NCI-H526 (cell line): ENCODE measurements around the gene AP1G2.

Experiments used
- DNase-seq, 2 experiments: peaks; one replicate each; lab custom pipeline; 2025; lab: John Stamatoyannopoulos, UW

The AP1G2 gene, protein sequence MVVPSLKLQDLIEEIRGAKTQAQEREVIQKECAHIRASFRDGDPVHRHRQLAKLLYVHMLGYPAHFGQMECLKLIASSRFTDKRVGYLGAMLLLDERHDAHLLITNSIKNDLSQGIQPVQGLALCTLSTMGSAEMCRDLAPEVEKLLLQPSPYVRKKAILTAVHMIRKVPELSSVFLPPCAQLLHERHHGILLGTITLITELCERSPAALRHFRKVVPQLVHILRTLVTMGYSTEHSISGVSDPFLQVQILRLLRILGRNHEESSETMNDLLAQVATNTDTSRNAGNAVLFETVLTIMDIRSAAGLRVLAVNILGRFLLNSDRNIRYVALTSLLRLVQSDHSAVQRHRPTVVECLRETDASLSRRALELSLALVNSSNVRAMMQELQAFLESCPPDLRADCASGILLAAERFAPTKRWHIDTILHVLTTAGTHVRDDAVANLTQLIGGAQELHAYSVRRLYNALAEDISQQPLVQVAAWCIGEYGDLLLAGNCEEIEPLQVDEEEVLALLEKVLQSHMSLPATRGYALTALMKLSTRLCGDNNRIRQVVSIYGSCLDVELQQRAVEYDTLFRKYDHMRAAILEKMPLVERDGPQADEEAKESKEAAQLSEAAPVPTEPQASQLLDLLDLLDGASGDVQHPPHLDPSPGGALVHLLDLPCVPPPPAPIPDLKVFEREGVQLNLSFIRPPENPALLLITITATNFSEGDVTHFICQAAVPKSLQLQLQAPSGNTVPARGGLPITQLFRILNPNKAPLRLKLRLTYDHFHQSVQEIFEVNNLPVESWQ

DNA sequence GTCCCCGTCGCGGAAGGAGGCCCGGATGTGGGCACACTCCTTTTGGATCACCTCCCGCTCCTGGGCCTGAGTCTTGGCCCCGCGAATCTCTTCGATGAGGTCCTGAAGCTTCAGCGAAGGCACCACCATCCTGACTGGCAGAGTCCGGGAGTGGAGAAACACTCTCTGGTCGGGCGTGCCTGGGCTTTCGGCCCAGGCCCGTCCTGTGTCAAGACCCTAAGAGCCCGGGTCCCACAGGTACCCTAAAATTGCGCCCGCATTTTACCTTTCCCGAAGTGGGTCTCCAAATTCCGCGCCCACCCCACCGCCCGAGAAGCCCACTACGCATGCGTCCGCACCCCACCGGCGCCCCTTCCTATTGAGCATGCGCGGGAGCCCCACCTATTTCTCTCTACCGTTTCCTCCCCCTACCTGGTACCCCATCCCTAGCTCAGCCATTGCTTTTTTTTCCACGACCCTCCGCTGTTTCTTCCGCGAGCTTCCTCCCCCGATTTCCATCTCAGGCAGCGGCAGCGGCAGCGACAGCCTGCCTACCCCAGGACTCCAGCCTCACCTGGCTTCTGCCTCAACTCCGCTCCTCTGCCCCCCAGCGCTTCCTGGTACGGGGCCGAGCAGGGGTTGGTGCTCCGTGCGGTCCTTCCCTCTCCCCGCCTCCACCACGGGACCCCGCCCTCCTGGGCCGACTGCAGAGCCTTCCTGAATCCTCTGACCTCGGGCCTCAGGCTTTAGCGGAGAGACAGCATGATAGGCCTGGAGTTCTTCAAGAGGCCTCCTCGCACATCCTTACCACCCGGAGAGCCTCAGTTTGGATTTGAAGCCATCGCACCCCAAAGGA, at the start of gene AP1G2:
TSS of gene AP1G2 (minus strand) at position 606 of the 835 bp plus-strand sequence. CDS start at position 129, 477 bp downstream.
- DNase-seq: peak; percentile 85 to 95

DNA sequence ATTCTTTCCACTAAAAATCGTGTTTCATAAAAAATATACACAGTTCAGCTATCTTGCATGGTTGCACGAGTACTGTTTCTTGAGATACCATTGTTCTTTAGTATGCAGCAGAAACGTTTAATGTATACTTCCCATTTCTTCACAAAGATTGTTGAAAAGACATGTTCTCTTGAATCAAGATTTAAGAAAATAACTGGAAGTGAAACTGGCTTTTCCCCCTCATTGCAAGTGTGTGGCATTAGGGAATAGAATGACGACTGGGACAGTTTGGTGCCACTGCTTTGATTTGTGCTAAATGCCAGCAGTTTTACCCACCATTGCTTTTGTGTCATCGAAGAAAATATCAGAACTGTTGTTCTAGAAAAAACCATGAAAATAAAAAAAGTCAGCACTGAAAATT, 48.3 kb upstream of the AP1G2 start:
- no peak for DNase-seq

DNA sequence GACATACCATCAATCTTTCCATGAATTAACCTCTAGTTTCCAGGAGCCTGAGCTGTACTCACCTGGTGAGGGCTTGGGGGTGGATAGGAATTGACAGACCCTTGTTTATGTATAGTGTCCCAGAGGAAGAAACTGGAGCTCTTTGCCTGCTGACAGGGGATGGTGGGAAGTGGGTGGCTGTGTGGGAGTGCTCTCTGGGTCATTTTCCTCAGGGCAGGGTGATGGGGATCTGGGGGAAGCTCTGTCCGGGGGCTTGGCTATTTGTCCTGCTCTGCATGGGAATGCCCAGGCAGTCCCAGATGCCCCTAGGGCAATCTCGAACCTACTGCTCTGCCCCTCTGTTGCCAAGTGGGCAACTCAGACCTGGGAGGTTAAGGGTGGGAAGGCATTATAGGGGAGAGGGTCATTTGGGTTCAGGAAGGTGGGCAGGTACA, 46.8 kb upstream of the AP1G2 start:
- no peak for DNase-seq

DNA sequence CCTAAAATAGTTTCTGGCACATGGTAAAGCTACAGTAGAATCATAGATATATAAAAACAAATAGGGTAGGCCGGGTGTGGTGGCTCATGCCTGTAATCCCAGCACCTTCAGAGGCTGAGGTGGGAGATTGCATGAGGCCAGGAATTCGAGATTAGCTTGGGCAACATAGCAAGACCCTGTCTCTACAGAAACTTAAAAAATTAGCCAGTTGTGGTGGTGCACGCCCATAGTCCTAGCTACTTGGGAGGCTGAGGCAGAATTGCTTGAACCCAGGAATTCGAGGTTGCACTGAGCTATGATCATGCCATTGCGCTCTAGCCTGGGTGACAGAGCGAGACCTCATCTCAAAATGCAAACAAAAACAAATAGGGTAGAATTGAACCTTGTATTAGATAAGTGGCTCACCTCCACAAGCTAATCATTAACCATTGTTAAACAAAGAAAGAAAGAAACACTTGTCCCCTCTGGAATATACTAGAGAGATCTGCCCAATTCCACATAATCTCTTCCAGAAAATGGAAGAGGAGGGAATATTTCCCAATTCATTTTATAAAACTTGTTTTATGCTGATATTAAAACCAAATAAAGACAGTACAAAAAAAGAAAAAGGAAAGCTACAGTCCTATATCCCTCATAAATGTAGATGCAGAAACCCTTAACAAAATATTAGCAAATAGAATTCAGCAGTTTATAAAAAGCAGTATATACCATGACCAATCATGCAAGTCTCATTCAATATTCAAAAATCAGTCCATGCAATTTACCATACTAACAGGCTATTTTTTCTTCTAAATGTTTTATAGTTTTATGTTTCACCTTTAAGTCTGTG, 45.9 kb upstream of the AP1G2 start:
- peak; percentile 77 to 78 for DNase-seq

DNA sequence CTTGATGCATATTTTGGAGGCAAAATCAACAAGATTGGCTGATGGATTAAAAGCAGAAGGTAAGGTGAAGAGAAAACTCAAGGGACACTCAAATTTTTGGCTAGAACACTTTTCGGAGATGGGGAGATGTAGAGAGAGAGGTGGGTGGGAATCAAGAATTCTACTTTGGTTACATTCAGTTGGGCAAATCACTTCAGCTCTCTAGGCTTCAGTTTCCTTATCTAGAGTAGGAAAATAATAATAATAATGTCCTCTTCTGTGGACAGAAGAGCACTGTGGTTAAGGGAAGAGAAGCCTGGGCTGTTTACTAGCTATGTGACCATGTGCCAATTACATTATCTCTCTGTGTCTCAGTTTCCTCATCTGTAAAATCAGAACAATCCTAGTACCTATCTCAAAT, 45.2 kb upstream of the AP1G2 start:
- no peak for DNase-seq

DNA sequence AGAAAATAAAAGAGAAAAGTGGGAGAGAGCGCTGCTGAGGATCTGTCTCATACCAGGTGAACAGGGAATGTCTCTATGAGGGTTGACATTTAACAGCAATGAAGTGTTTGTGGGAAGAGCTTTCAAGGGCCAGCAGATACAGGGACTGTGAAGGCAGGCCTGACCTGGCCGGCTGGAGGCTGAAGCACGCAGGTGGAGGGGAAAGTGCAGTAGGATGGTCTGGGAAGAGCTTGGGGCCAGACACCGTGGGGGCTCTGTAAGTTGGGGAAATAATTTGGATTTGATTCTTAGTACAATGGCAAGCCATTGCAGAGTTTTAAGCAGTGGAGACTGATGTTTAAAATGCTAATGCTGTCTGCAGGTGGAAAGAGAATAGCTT, 44.8 kb upstream of the AP1G2 start:
- no peak for DNase-seq

DNA sequence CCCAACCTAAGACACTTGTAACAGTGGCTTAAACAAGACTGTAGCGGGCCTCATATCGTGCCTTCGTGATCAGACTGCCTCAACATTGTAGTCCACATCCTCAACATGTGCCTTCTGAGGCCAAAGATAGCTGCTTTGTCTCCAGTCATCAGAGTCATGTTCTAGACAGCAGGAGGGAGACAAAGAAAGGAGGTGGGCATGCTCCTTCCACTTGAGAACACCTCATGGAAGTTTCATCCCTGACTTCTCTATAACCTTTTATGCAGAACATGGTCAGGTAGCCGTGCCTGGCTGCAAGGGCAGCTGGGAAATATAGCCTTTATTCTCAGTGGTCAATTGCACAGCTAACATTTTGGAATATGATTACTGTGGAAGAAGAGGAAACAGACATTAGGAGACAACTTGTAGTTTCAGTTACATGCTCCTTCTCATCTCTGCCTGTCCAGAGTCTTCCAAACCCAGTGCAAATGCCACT, 43.3 kb upstream of the AP1G2 start:
- DNase-seq: no peak

DNA sequence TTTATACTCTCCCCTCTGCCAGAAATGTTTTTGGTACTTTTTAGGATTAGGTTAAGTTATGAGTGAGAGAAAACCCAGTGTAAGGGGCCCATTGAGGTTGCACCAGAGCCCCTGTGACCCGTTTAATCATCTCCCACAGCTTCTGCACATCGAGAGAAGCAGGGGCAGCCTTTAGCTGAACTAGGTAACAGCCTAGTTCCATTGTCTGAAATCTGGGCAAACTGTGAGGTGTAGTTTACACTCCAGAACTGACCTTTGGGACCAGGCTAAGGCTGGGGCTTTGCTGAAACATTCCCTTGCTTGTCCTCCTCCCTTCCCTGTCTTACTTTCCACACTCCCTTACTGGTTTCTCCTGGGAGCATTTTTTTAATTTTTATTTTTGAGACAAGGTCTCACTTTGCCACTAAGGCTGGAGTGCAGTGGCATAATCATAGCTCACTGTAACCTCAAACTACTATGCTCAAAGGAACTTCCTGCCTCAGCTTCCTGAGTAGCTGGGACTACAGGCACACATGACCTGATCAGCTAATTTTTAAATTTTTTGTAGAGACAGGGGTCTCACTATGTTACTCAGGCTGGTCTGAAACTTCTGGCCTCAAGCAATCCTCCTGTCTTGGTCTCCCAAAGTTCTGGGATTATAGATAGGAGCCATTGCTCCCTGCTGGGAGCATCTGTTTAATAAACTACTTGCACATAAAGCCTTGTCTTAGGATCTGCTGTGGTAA, 42.7 kb upstream of the AP1G2 start:
- no peak for DNase-seq

DNA sequence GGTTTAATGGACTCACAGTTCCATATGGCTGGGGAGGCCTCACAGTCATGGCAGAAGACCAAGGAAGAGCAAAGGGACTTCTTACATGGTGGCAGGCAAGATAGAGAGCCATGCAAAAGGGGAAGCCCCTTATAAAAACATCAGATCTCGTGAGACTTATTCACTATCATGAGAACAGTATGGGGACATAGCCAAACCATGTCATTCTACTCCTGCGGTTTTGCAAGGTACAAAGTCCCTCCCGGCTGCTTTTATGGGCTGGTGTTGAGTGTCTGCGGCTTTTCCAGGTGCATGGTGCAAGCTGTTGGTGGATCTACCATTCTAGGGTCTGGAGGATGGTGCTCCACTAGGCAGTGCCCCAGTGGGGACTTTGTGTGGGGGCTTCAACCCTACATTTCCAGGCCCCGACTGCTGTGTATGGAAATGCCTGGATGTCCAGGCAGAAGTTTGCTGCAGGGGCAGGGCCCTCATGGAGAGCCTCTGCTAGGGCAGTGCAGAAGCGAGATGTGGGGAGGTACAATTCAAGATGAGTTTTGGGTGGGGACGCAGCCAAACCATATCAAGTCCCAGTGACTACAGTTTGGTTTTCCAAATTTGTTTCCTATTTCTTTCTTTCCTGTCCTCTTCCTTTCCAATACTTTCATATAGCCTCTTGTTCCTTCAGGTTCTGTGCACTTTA, 42.0 kb upstream of the AP1G2 start:
- peak in 1 of 2 experiments; percentile 12 for DNase-seq

DNA sequence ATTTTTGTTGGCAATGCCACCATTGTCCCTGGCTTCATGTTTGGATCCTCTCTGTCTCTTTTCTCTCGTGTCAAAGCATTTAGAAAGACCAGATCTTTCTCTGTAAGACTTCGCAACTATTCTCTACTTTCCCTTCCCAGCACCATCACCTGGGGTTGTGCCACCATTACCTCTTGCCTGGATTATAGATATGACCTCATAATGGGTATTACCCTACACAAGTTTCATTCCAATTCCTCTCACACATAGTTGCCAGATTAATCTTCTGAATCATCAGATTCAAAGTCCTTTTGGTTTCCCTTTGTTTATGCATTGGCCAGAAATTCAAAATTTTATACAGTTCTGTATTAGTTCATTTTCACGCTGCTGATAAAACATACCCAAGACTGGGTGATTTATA, 41.4 kb upstream of the AP1G2 start:
- no peak for DNase-seq

DNA sequence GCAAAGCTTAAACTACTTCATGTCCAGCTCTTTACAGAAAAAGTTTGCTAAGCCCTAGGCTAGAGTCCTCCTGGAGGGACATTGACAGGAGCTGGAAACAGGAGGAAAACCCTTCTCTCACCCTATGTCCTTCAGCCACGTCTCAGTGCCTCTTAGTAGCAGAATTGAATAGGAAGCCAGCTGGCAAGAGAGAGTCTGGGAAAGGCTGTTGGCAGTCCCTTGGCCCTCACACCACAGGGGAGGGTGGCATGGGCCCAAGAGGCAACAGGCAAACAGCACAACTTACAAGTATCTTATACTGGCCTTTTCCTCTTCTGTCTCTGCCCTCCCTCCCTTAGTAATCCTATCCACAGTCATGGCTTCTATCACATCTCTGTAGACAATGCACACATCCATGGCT, 40.9 kb upstream of the AP1G2 start:
- no peak for DNase-seq

DNA sequence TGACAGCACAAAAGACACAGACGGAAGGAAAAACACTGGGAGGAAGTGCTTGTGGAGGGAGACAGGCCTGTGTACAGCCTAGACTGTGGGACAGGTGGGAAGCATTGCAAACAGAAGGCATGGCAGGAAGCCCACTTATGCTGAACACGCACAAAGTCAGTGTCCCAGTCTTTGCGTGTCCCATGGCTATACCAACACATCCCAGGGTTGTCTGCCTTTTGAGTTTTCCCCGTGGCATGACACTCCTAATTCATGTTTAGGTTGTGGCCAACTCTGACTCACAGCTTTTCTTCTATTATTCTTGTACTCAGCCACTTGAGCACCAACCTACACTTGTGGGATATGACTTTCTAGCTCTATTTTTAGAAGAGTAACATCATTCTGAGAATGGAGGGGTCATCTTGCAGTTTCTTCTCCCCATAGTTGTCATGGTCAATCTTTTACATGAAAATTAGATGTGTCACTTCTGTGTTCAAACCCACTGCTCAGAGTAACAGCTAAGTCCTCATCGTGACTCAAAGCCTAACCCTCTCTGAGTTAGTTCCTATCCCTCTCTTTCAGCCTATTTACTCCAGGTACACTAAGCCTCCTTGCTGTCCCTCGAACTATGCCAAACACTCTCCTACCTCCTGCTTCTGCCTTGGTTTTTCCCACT, 38.5 kb upstream of the AP1G2 start:
- no peak for DNase-seq

DNA sequence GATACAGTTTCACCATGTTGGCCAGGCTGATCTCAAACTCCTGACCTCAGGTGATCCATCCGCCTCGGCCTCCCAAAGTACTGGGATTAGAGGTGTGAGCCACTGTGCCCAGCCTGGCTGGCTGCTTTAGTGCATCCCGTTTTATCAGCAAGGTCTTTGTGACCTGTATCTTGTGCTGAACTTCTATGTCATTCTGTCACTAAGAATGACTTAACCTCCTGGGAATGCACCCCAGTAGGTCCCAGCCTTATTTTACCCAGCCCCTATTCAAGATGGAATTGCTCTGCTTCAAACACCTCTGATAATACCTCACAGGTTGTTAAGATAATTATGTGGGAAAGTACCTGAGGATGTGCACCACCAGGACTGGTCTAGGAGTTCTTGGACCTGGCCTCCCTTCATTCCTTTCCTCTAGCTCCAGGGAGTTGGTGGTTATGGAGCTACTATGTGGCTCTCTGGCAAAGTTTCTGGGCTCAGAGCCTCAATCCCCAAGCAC, 37.1 kb upstream of the AP1G2 start:
- DNase-seq: no peak

DNA sequence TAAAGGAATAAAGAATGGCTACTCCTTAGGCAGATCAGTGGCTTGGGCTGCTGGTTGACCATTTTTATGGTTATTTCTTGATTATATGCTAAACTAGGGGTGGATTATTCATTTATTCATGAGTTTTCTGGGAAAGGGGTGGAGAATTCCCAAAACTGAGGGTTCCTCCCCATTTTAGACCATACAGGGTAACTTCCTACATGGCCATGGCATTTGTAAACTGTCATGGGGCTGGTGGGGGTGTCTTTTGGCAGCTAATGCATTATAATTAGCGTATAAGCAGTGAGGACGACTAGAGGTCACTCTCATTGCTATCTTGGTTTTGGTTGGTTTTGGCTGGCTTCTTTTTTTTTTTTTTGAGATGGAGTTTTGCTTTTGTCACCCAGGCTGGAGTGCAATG, 36.6 kb upstream of the AP1G2 start:
- no peak for DNase-seq

DNA sequence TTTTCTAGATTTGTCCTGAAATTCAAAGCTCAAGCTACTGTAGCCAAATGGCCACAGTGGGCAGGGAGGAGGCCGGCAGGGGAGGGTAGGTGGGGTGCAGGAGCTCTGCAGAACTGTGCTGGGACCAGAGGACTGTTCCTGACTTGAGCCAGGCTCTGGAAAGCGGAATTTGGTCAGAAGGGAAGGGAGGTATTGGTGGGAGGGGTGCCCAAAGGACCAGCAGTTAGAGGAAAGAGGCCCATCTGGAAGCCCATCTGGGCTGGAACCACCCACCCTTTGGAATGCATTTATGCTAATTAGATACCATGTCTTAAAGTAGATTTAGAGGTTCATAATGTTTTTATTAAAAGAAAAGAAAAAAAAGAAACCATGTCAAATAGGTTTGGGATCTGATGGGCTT, 35.5 kb upstream of the AP1G2 start:
- no peak for DNase-seq

DNA sequence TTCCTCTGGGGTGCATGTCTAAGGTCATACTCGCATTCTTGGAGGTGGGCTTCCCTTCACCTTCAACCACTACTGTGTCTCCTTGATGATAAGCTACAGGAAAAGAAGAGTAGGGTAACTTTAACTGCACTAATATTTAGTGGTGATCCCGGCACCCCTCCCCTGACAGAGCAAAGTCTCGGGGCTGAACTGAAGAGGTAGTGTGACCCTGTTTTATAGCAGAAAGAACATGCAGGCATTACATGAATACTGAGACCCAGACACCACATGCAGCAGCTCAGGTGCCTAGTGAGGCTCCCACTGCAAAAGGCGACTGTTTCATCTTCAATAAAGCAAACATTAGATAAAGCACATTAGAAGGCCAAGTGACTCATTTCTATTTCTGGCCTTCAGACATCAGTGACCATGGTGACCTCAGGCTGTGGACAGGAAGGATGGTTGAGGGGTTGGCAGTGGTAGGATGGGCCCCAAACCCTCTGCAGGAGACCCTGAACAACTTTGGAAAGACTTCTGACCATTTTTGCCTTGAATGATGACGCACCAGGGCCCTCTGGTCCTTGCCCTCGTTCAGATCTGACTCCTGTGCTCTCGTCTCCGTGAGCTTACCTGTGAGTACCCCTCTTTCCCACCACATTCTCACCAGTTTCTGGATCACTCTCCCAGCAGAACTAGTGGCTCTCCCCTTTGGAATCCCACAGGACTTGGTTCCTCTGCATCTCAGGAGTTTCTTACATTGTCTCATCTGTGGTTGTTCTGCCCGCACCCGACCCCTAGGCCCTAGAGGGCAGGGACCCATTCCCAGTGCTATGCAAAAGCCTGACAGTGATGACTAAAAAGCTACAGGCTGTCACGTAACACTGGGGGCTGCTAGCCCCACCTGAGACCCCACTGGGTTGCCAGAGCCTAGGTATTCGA, 34.8 kb upstream of the AP1G2 start:
- no peak for DNase-seq

DNA sequence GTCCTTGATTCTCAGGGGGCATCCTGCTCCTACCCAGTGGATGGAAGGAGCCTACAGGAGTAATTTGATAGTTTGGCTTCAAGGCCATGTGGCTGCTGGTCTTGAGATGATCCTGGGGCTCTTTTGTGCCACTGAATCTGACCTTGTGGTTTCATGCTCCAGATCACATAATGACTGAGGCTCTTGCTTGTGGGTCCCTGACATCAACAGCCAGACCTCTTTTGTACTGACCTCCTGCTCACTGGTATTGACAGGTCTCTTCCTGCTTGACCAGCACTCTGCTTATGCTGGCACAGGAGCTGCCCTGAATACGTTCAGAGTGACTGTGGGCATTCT, 34.2 kb upstream of the AP1G2 start:
- no peak for DNase-seq

DNA sequence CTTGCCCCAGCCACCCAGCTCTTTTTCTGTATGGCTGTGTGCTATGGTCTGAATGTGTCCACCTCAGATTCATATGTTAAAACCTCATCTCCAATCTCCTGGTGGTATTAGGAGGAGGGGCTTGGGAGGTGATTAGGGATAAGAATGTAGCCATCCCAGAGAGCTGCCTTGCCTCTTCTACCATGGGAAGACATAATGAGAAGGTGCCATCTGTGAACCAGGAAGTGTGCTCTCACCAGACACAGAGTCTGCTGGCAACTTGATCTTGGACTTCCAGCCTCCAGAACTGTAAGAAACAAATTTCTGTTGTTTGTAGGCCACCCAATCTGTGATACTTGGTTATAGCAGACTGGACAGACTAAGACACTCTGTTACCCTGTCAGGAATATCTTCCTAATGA, 33.8 kb upstream of the AP1G2 start:
- no peak for DNase-seq
